Hematopoietic multipotent progenitor cell treated with erythropoietin and hydrocortisone succinate and interleukin-3 and kit ligand, for 4 days (in vitro differentiated cells): Measurements from ENCODE around the gene IFNA4.

ENCODE experiments used
- DNase-seq: peaks from one replicate; pipeline ENCODE4 v3.0.0-alpha.2; 2015

IFNA4 gene

DNA sequence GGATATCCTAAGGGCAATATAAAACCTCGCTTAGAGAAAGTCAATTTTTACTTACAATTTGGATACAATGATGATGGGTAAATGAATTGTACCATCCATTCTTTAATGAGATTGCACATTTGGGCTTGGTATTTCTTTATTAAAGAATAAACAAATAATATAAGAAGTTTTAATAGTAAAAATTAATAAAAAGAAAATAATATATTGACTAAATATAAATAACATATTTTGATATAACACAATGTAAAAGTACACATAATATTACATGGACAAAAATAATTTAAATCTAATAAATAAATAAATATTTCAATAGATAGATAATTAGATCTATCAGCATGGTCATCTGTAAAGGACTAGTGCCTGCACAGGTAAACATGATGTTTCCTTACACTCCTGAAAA is 21.9 kb downstream of the IFNA4 start:
- no peak for DNase-seq

DNA sequence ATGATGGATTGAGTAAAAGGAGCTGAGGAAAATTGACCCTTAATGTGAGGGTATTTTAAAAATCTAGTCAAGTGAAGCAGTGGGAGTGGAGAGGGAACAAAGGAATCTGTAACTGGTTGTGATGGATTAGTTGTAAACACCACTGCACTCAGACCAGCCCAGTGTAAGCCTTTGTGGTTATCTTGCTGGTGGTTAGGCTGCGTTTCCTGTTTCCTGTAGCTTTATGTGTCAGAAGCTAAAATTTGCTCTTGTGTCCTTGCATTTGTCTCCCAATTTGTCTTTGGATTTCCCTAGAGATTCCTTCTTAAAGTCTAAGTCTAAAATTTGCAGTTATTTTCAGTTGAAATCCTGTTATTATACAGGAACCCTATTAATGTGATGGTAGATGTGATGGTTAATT is 27.2 kb downstream of the IFNA4 start:
- DNase-seq, result peak; percentile 83

DNA sequence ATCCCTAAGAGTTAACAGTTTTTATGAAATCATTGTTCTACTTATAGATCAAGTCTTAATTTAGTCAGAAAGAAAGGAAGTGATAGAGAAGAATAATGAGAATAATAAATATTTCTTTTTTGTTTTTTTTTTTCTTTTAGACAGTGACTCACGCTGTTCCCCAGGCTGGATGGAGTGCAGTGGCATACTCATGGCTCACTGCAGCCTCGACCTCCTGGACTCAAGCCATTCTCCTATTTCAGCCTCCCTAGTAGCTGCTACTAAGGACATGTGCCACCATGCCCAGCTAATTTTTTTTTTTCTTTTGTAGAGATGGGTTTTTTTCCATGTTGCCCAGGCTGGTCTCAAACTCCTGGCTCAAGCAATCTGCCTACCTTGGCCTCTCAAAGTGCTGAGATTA is 31.9 kb downstream of the IFNA4 start:
- DNase-seq, result no peak

DNA sequence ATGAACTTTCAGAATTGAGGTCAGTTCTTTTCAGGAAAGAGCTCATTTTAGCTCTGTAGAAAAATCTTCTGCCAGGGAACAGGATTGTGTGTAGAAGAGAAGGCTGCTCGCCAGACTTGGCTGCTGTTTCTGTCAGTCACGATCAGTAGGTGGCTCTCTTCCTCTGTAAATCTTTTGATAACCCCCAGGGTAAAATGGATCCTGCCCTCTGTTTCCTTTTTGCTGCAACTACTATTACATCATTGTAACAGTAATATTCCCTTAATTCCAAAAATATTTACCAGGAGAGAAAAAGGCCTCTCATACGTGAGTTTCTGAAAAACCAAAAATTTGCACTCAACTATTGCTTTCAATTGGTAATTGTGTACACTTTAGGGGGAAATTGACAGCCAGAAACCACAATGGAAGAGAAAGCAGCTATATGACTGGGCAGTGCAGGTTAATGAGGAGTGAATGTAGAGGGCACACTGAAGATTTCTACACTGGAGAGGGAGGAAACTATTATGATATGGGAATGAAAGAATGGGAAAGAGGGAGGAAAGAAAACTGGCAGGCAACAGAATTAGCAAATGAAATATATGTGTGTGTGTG is 33.3 kb downstream of the IFNA4 start:
- peak; percentile 84 for DNase-seq

DNA sequence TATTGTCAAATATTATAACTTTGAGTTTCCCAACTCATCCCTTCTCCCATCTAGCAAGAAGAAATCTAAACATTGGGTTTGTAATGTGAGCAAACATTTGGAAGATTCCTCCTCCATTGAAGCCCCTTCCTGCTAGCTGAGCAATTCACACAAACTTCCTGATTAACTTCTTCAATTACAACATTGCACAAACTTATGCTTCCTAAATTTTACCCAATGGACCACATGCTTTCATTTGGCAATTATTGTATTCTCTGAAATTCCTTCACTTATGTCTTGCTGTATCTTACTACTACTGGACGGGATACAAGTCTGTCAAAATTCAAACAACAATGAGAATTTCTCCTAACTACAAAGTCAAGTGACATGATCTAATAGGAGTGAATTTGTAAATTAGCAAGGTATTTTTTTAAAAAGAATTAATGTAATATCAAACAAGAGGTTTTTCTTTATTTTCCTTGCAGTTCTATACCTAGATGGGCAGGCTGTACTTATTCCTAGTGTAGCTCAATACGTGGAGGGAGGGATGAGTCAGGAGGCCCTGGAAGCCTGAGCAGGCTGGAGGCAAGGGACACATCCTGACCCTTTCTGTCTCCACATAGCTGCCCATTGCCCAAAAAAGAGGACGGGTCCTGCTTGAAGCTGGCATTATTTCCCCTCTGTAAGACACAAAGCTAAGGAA is 33.9 kb downstream of the IFNA4 start:
- DNase-seq, result peak; percentile 14

DNA sequence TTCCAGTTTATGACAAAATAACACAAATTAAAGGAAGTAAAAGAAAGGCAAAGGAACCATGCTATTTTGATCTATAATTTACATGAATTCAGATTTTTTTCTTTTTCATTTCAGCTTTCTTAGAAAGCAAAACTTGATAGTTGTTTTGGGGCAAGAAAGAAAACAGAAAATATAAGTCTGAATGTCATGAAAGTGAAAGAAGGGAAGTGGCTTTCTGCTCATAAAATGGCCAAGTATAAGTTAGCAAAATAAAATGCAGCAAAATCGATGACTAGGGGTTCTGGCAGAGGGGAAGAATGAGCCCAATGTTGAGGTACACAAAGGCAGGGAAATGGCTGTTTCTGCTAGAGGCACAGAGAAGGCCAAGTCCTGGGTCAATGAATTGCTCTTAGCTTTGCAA is 42.8 kb downstream of the IFNA4 start:
- no peak for DNase-seq

DNA sequence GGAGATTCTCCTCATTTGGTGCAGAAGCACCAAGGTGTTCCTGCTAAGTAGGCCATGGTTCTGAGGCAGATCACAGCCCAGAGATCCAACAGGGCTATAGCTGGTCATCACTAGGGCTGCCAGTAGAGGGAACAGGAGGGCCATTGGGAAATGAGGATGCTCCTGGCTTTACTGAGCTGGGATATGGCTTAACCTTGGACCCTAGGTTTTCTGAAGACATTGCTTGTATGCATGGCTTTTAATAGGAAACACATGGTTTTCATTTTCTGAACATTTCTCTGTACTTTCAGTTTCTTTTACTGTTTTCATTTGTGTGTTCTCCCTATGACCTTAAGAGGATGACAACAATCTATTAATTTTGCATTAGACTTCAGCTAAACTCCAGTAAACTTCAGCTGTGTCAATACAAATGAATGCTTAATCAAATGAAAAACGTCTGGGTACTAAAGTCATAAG is 45.9 kb downstream of the IFNA4 start, which contains the start of gene IFNW1:
IFNW1 (minus strand) TSS at position 406 of the 456 bp plus-strand sequence; CDS start at position 144, 262 bp downstream.
- no peak for DNase-seq

DNA sequence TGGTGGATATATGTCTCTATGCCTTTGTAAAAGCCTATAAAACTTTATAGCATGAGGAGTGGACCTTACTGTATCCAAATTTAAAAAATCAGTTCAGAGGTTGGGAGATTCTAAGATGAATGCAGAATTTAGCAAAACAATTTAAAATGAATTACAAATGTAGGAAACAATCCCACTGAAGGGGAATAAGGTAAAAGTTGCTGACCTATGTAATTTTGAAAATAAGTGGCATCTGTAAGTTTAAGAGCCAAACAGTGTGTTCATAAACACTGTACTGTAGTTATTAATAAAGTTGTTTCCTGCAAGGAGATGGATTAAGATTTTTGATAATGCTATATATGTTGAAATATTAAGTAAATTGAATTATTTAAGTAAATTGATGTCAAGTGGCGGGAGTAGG is 50.4 kb downstream of the IFNA4 start:
- no peak for DNase-seq
